Myocyte (in vitro differentiated cells): ENCODE measurements around the gene PARL. TPM values are rescaled to one million over a fixed set of nuclear protein-coding genes. Genes with fewer than 3 reads are reported as not detected.

Source experiments
- DNase-seq: peaks from one replicate; pipeline ENCODE4 v3.0.0-alpha.2; 2012; ENCODE audit warnings: low read depth
- total RNA-seq: library from RNA; depleted of rRNA; stranded (reverse); fragments of >200 nt; gene quantifications from 2 replicates; pipeline ENCODE4 v1.2.3, GENCODE V29; 2014

PARL gene
- total RNA-seq, 1 donor from 2014 or later = 40.4 TPM

DNA sequence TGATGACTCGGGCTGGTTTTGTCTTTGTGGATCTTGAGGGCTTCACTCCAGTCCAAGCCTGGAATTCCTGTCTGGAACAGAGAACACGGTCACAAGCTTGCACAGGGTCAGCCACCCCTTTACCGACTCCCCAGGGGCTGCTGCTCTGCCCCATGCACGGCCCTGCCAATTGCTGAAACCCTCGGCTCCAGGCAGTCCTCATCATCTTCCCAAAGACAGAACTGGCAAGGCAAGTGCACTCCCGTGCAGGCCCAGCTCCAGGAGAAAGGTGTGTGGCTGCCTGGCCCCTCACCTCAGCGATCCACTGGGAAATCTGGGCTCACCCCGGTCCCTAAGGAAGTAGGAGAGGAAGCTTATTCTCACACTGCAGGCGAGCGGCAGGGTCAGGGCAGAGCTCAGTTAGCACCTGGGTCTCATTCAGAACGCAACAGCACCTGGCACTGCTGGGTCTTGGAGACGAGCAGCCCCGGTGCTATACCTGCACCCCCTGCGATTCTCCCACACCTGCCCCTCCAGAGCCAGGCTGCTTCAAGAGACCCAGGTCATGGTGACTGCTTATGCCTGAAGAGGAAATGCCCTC, 66.5 kb downstream of the PARL start:
- DNase-seq = peak; percentile 27

DNA sequence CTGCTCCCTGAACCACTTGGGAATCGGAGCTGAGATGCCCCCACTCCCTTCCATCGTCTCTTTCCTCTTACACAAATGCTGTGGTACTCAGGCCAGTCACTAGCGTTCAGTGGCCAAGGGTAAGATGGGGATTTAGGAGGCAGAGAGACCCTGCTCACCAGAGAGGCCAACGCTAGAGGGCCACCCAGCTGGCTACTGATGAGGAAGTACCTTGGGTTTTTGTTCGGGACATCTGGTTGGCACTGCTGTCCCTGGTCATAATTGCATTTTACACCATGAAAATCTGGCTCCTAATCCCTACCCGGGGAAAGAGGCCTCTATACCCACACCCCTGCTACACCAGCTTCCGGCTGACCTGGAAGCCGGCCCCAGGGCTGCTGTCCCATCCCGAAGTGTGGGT, 67.0 kb downstream of the PARL start:
- DNase-seq = no peak

DNA sequence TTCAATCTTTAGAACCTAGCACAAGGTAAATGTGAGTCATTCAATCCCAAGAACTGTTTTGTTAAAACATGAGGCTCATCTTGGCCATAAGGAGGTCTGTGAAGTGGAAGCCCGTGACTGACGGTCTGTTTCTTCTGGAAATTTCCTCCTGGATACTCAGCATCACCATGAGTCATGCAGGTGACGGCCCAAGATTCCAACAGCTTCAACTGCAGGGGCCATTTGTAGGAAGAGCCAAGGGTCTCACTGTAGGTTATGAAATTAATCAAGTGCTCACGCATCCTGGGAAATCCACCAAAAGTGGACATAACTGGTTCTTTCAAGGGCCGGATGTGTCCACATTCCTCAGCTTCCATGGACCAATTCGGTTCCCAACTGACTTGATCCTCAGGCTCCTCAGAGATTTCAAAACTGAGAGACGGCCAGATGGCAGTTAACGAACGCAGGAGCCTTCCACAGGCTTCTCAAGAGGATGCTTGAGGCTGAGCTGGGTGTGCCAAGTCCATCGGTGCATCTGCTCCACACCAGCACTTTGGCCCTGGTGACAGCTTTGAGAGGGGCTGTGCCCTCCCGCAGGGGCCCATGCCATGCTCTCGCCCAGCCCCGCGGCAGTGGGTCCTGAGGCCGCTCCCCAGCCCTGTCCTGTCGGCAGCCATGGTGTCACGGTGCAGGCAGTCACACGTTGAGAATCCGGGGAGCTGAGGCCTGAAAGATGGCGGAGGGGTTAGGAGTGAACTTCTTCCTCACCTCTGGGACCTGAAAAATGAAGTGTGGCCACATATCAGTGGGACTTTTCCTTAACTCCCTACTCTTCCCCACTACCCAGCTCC, 67.8 kb downstream of the PARL start:
- no peak for DNase-seq

DNA sequence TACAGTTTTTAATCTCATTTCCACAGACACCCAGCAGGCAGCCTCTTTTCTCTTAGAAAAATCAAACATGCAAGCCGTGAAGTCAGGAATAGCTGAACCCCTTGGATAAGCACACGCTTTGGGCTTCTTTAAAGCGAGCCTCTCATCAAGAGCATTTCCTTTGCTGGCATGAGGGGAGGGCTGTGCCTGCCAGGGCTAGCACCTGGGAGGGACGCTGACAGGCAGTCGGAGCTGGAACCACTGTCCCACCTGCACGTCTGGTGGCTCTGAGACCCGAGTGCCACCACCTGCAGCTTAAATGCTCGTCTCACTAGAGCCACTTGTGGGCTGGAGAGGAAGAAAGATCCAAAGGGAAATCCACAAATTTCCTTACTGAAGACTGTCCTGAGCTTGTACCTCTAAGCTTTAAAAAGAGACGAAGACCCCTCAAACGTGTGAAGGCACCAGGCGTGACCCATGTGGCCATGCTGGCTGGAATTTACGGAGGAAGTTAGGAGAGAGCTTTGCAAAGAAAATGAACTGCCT, 68.7 kb downstream of the PARL start:
- no peak for DNase-seq

DNA sequence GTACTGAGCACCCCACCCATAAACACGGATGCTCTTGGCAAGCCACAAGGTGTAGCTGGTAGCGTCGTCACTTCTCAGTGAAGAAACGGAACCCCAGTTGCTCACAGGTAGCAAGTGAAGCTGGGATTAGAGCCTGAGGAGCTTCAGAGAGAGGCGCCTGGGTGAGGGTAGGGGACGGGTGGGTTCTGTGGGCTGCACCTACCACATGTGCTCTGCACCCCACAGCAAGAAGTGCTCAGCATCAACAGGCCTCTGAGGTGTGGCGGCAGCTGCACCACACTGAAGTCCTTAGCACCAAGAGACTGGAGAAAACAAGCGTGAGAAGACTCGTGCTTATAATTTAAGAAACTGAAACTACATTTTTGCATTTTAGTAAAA, 69.1 kb downstream of the PARL start:
- no peak for DNase-seq

DNA sequence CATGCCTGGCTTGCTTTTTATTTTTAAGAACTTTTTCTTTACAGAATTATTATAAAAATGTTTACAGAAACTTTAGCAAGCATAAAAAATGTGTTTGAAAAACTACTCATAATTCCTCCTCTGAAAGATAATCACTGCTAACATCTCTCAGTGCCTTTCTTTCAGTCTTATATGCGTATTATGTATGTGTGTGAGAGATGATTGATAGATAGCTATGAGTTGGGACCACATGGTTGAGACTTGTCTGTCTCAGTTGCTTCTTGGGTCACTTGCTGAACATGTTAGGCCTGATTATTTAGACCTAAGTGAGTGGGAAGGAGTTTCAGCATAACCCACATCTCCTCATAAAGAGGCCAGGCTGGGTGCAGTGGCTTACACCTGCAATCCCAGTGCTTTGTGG, 70.4 kb downstream of the PARL start:
- no peak for DNase-seq

DNA sequence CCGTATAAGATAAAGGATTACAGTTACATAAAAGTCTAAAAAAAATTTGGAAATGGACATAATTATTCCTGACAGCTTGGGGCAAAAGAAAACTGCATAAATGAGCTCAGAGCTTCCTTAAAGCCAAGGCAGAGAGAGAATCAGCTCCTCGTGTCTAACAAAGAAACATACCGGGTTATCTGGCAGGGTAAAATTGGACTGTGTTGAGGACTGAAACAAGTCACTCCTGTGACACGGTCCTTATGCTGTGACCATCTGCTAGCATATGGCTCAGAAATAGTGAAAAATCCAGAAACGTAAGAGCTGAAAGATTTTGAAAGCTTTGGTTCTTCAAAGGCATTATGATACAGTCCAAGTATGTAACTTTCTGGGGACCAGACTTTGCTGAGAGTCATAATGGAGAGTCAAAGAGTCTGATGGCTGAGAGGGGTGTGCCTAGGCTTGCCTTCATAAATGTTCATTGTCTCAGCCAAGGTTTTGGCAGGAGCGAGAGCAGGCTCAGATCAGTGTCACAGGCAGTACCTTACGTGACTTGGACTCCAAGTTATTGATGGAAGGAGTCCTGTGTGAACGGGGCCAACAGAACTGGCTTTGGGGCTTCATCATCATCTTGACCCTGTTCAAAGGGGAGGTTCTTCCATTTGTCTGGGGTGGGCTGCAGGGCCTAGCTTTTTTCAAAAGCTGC, 71.8 kb downstream of the PARL start:
- no peak for DNase-seq

DNA sequence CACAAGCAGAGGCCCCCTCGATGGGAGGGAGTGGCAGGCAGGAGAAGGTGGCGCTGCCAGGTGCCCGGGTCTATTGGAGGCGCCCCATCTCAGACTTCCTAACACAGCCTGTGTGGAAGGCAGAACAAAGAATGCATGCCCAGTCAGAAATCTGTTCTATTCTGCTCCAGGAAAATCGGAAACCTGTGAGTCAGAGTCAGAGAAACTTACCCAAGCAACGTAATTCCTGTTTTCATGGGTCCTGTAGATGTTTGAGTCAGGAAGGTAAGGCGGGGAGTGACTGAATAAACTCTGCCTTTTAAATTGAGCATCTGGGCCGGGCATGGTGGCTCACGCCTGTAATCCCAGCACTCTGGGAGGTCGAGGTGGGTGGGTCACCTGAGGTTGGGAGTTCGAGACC, 73.0 kb downstream of the PARL start:
- no peak for DNase-seq

DNA sequence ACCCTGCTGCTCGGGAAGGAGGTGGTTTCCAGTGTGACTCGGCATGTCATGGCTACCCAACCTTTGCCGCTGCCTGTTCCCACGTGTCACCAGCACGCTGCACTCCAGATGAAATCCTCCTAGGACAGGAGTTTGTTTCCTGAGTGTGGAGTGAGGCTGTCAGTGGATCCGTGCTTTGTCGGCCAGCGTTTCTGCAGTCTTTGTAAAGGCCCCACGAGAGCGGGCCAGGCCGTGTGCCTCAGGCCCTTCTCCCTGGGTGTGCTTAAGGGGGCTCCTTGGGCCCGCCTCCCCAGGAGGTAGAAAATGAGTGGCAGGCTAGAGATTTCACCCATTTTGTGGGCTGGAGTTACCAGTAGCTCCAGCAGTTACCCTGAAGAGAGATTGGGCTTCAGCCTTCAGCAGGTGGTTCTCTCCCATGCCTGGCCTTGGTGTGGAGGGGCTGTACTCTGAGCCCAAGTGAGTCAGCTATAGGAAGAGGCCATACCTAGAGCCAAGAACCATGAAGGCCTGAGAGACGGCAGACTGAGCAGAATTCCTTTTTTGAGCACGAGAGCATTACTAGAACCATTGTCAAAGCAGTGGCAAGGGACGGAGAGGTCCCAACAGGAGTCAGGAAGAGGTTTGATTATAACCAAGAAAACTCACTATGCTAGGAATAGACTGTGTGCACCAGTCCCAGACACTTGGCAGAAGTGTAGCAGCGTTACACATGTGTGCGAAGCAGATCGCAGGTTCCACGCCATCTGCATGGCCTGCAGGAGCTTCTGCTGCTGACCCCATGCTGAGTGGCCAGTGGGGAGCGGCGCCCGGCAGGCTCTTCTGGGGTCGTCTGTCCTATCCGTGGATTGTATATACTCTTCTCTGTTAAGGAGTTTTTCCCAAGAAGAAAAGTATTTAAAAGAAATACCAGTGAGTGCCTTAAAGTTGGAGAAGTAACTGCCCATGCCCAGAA, 73.8 kb downstream of the PARL start:
- no peak for DNase-seq

DNA sequence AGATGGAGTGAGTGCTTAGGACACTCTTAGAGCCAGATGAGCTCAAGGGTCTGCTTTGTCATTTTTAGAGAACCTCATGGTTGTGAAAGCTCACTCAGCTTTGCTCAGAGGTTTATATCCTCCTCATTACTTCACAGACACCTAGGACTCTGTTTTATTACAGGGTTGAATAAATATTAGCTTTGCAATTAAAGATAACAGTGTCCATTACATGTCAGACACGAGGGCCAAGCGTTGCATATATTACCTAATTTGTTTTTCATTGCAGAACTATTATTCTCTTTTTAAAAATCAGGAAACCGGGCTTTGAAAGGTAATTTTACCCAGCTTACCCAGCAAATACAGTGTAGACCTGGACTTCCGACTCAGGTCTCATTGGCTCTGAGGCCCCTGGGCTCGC, 75.4 kb downstream of the PARL start:
- DNase-seq = no peak

DNA sequence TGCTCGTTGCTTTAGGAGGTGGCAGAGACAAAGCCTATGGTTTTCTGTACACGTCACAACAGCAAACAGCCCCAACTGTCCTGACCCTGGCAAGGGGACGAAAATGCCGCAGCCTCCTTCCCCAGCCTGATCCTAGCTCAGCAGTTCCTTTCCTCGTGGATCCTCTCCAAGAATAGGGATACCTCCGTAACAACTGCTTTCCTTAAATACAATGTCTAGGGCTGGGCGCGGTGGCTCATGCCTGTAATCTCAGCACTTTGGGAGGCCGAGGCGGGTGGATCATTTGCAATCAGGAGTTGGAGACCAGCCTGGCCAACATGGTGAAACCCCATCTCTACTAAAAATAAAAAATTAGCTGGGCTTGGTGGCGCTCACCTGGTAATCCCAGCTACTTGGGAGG, 76.3 kb downstream of the PARL start:
- DNase-seq = peak; percentile 24

DNA sequence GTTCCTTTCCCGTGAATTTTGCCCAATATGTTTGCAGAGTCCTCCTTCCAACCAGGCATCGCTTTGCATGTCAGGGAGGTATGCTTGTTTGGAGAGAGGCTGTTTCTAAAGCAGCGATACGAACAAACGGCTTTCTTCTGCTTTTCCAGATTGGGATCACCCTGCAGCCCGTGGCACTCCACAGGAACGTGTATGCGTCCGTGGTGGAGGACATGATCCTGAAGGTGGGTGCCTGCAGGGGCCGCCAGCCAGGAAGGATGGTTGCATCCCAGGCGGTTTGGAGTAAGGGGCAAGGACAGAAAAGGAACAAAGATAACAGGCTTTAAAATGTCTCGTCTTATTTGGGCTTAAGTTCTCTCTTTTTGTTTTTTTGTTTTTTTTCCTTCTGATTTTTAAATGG, 76.8 kb downstream of the PARL start:
- DNase-seq = no peak

DNA sequence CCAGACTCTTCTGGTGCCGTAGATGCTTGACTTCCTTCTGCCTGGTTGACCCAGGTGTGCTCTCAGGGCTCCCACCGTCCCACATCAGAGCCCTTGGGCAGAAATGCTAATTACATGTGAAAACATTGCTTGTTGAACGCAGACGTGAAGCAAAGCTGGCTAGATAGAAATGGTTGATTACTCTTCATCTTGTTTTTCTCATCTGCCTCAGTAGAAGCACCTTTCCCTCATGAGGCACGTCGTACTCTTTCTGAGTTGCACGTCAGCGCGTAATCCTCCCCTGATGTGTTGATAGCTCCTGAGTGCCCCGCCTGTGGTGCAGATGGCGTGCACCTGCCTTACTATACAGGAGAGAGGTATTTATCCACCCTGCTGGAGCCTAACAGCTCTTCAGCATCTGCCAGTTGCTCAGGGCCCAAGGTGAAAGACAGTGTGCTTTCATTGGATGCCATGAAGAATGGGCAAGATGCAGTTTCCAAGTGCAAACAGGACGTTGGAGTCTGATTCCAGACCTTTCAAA, 77.4 kb downstream of the PARL start:
- DNase-seq = no peak

DNA sequence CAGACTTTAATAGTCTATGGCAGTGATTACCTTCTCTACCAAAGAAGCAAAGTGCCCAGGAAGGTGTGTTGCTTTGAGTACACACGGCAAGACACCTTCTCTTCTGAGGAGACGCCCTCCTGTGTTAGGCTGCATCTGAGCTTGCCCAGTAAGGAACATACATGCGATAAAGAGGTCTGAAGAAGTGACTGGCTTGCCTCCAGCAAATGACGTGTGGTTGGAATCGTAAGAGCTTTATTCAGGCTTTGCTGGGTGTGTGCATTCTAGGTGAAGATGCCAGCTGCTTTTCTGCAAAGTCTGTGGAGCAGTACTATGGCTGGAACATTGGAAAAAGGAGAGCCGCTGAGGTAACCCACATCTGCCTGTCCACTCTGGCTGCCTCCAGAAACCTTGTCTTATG, 81.7 kb downstream of the PARL start:
- DNase-seq = no peak

DNA sequence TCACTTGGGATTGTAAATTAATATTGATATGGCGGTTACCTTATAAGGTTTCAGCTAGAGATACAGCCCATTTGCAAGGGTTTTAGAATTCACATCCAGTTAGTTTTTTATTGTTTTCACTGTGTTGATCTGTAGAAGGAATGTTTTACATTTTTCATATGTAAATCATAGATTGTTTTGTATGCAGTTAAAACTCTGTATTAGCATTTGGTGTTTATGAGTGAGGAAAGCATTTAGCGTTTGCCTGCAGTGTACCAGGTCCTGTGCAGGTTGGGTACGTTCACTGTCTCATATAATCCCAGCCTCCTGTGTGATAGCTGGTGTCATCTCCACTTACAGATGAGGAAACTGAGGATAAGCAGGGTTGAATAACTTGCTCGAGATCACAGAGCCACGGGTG, 83.1 kb downstream of the PARL start:
- no peak for DNase-seq

DNA sequence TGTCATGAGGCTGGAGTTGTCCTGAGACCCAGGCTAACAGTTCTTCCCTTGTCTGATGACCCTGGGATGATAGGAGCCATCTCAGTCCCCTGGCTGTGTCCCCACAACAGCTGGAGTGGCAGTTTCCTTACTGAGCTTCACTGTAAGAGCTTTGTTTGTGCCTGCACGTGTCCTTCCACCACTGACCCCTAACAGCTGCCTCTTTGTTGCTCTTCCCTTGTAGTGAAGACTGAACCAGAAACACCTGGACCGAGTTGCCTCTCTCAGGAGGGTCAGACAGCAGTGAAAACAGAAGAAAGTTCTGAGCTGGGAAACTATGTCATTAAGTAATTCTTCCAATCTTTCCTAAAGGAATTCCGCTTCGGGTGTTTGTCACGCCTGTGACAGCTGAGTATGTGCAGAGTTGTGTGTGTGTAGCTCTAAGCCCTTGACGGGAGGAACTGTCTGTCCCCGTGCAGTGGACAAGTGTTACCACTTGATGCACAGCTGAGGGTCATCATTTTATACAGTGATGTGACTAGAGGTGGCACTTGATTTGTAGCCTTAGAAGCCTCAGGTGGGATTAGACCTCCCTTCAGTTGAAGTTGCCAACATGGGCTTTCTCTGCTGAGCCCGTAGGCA, 84.3 kb downstream of the PARL start:
- DNase-seq = peak; percentile 83

DNA sequence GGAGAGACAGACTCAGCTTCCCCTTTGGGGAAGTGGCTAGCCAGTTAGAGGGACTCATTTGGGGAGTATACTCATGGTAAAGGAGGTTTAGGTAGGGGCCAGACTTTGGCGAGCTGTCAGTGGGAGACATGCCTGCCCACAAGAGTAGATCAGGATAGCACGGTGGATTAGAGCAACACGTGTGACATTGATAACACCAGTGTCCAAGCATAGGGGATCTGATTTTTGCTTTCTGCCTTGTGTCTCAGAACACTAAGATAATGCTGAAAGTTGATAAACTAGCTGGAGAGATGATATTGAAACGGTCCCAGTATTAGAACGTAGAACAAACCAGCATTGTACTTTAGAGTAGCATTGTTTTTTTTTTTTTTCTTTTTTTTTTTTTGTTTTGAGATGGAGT, 85.2 kb downstream of the PARL start:
- DNase-seq = no peak

DNA sequence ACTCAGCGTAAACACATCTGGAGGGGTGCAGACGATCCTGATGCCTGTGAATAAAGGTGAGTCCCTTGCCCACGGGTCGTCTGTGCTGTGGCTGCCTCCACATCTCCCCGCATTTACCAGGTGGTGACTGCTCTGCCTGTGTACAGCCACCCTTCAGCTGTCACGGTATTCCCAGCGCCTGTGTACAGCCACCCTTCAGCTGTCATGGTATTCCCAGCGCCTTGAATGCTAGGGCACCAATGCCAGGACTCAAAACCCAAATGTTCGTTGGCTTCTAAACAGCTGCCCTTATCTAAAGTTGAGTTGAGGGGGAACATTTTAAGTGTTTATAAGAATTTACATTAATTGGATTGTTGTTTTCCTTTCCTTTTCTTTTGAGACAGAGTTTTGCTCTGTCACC, 86.7 kb downstream of the PARL start:
- peak; percentile 29 for DNase-seq

DNA sequence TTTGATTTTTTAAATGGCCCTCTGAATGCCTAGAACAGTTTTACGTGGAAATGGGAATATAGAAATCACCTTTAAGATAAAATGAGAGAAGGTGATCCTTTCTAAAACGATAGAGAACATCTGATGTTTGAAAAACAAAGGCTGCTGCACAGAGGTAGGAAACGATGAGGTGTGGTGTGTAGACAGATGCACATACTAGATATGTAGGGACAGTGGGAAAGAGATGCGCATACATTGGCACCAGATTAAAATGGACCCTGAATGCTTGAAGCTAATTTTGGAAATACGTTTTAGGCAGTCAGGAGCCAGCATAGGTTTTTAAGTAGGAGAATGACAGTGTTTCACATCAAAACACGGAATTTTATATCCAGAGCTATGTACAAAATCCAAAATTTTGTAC, 88.3 kb downstream of the PARL start:
- no peak for DNase-seq

DNA sequence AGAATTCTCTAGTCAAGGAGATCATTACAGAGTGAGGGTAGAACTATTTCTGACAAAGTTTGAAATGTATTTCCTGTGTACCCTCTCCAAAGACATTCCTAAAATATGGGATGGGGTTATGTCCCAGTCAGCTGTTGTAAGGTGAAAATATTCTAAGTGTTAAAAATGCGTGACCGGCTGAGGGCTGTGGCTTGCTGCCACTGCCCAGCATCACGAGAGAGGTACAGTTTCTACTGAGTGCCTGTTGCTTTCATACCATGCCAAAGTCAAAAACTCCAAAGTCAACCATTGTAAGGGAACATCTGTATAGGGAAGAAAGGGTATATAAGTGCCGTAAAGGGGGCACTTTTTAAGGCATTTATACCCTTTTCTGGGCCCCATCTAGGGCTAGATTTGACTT, 90.2 kb downstream of the PARL start:
- DNase-seq = no peak

DNA sequence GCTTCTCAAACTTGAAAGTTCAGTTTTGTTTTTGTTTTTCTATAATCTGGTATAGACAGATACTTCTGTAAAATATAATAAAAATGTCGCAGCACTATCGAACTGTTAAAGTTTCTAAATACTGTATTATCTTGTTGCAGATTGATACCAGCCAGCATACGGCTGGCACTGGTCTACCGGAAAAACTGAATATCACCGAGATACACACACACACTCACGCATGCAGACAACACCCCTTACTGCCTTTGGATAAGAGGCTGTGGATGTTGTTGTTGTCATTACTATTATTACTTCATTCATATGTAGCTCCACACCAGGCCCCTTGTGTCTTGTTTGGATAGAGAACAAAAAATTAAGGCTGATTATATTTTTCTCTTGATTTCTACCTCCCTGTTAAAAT, 91.7 kb downstream of the PARL start:
- DNase-seq = no peak
